Fibroblast of pulmonary artery (primary cell): ENCODE data around the gene ZFY.

Experiments used
- DNase-seq: peaks from one replicate; pipeline ENCODE4 v3.0.0-alpha.2; 2010; ENCODE audit warnings: low read depth
- H3K4me3 ChIP-seq: replicated peaks from 2 replicates; pipeline ENCODE4 v1.5.1; 2011; ENCODE audit warnings: low read depth, mild to moderate bottlenecking, control low read depth, low read length, moderate library complexity
- TF ChIP-seq, protein P1 (sequence below): IDR thresholded peaks from 2 replicates; pipeline ENCODE4 v1.5.1; 2011; ENCODE audit warnings: mild to moderate bottlenecking, control low read depth, low read length, inconsistent platforms; ENCODE audit errors: missing control alignments

ZFY gene

GRCh38 chrY:2950655-2951054, 15.5 kb downstream of the ZFY start:
- DNase-seq, result no peak
- H3K4me3 ChIP-seq, result no peak overlapping the region
- TF ChIP-seq, protein P1, sequence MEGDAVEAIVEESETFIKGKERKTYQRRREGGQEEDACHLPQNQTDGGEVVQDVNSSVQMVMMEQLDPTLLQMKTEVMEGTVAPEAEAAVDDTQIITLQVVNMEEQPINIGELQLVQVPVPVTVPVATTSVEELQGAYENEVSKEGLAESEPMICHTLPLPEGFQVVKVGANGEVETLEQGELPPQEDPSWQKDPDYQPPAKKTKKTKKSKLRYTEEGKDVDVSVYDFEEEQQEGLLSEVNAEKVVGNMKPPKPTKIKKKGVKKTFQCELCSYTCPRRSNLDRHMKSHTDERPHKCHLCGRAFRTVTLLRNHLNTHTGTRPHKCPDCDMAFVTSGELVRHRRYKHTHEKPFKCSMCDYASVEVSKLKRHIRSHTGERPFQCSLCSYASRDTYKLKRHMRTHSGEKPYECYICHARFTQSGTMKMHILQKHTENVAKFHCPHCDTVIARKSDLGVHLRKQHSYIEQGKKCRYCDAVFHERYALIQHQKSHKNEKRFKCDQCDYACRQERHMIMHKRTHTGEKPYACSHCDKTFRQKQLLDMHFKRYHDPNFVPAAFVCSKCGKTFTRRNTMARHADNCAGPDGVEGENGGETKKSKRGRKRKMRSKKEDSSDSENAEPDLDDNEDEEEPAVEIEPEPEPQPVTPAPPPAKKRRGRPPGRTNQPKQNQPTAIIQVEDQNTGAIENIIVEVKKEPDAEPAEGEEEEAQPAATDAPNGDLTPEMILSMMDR, result no peak

- DNase-seq, result peak; percentile 17
- TF ChIP-seq, protein P1, result no peak
- no peak overlapping the region for H3K4me3 ChIP-seq
Observed at GRCh38 chrY:2952912-2953311, 17.7 kb downstream of the ZFY start.

GRCh38 chrY:2954735-2955134, 19.6 kb downstream of the ZFY start:
- DNase-seq, result no peak
- no peak overlapping the region for H3K4me3 ChIP-seq
- TF ChIP-seq, protein P1, result no peak

GRCh38 chrY:2955561-2955960, 20.4 kb downstream of the ZFY start:
- TF ChIP-seq, protein P1, result no peak
- no peak overlapping the region for H3K4me3 ChIP-seq
- DNase-seq, result no peak

GRCh38 chrY:2962061-2962460, 26.9 kb downstream of the ZFY start:
- no peak for DNase-seq
- TF ChIP-seq, protein P1, result no peak
- no peak overlapping the region for H3K4me3 ChIP-seq

- TF ChIP-seq, protein P1, result no peak
- H3K4me3 ChIP-seq, result no peak overlapping the region
- no peak for DNase-seq
Observed at GRCh38 chrY:2964814-2965213, 29.6 kb downstream of the ZFY start.

GRCh38 chrY:2965629-2966028, 30.4 kb downstream of the ZFY start:
- H3K4me3 ChIP-seq, result no peak overlapping the region
- no peak for DNase-seq
- TF ChIP-seq, protein P1, result no peak
